Peyer's patch (tissue), 4 donors: Measurements from ENCODE around the gene CFAP54. TPM values are rescaled to one million over a fixed set of nuclear protein-coding genes. Genes with fewer than 3 reads are reported as not detected.

Experiments used
- DNase-seq, 3 donors: peaks; one replicate each; pipeline ENCODE4 v3.0.0-alpha.2; 2017 to 2019
- H3K27ac ChIP-seq, 4 donors: fragments of 200-600 bp; sonication (generic); one replicate each; pipeline ENCODE4 v1.5.1; 2016 to 2019
- H3K27me3 ChIP-seq, 2 donors: fragments of 200-600 bp; sonication (generic); one replicate each; pipeline ENCODE4 v1.5.1; 2019
- H3K36me3 ChIP-seq, 3 donors: fragments of 200-600 bp; sonication (generic); one replicate each; pipeline ENCODE4 v1.5.1; 2016 to 2019
- H3K4me1 ChIP-seq, 4 donors: fragments of 200-600 bp; sonication (generic); one replicate each; pipeline ENCODE4 v1.5.1; 2016 to 2019
- H3K4me3 ChIP-seq, 4 donors: fragments of 200-600 bp; sonication (generic); 1 replicate in 3 of 4; 2 replicates in 1 of 4; pipeline ENCODE4 v1.5.1; 2016 to 2019; ENCODE audit warnings: mild to moderate bottlenecking in 1 of 4
- H3K9me3 ChIP-seq, 4 donors: fragments of 200-600 bp; sonication (generic); one replicate each; pipeline ENCODE4 v1.5.1; 2016 to 2019; ENCODE audit warnings: mild to moderate bottlenecking in 1 of 4
- CTCF ChIP-seq, 6 experiments: fragments of 450-650 bp in 4 of 6; fragments of 200-600 bp in 2 of 6; sonication (generic) in 1 of 6; IDR thresholded peaks; one replicate each; pipeline ENCODE4 v1.5.1; 2017 to 2019; ENCODE audit warnings: antibody characterized with exemption in 6 of 6, mild to moderate bottlenecking in 3 of 6, moderate library complexity in 1 of 6
- POLR2A ChIP-seq, 2 donors: fragments of 450-650 bp; IDR thresholded peaks; one replicate each; pipeline ENCODE4 v1.5.1; 2017; ENCODE audit warnings: antibody characterized with exemption in 2 of 2, mild to moderate bottlenecking in 2 of 2, moderate library complexity in 2 of 2
- total RNA-seq, 4 donors: library from RNA; depleted of rRNA; stranded (reverse); fragments of >200 nt; gene quantifications; one replicate each; pipeline ENCODE4 v1.1.0, GENCODE V29; 2016

Gene CFAP54
- total RNA-seq, 4 donors from 2014 or later: 0.80 to 2.7 (median 0.83) TPM; not detected in 1

- no peak overlapping the region for H3K27ac ChIP-seq
- no peak for DNase-seq
- TF ChIP-seq CTCF (IDR thresholded peaks at IDR 0.05) (no peak), POLR2A (IDR thresholded peaks at IDR 0.05) (no peak)
- no peaks in the 10 kb centered on the region for H3K4me1 ChIP-seq
- H3K9me3 ChIP-seq: no peaks in the 10 kb centered on the region
- no peaks in the 10 kb centered on the region for H3K36me3 ChIP-seq
- no peaks in the 10 kb centered on the region for H3K27me3 ChIP-seq
- no peak overlapping the region for H3K4me3 ChIP-seq
Measured at GRCh38 chr12:96471368-96472050, 17.9 kb upstream of the CFAP54 start.

- H3K27me3 ChIP-seq: no peaks in the 10 kb centered on the region
- DNase-seq: no peak
- H3K4me1 ChIP-seq: no peaks in the 10 kb centered on the region
- no peaks in the 10 kb centered on the region for H3K9me3 ChIP-seq
- TF ChIP-seq CTCF (IDR thresholded peaks at IDR 0.05): no peak
- TF ChIP-seq POLR2A (IDR thresholded peaks at IDR 0.05): no peak
- no peak overlapping the region for H3K27ac ChIP-seq
- H3K36me3 ChIP-seq: no peaks in the 10 kb centered on the region
- no peak overlapping the region for H3K4me3 ChIP-seq
Measured at GRCh38 chr12:96472384-96472783, 17.0 kb upstream of the CFAP54 start.

GRCh38 chr12:96473394-96474093 lies 15.8 kb upstream of the CFAP54 start:
- Histone ChIP-seq H3K27me3 (no peaks in the 10 kb centered on the region), H3K27ac (no peak overlapping the region), H3K4me1 (no peaks in the 10 kb centered on the region), H3K9me3 (no peaks in the 10 kb centered on the region), H3K4me3 (no peak overlapping the region), H3K36me3 (no peaks in the 10 kb centered on the region)
- TF ChIP-seq POLR2A (IDR thresholded peaks at IDR 0.05): no peak
- TF ChIP-seq CTCF (IDR thresholded peaks at IDR 0.05): no peak
- DNase-seq: no peak

DNA sequence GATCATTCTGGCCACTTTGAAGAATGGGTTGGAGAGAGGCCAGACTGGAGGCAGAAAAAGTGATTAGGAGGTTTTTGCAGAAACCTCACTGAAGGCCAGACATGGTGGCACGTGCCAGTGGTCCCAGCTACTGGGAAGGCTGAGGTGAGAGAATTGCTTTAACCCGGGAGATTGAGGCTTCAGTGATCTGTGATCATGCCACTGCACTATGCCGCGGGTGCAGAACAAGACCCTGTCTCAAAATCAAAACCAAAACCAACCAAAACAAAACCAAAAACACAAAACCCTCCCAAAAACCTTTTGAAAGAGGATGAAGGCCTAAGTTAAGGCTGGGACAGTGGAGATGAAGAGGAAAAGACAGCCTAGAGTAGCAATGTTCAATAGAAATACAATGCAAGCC lies 15.2 kb upstream of the CFAP54 start:
- DNase-seq: no peak
- TF ChIP-seq CTCF (IDR thresholded peaks at IDR 0.05) (no peak), POLR2A (IDR thresholded peaks at IDR 0.05) (no peak)

GRCh38 chr12:96478011-96478410 lies 11.4 kb upstream of the CFAP54 start:
- H3K9me3 ChIP-seq: no peaks in the 10 kb centered on the region
- no peak for TF ChIP-seq CTCF (IDR thresholded peaks at IDR 0.05)
- TF ChIP-seq POLR2A (IDR thresholded peaks at IDR 0.05): no peak
- no peak overlapping the region for H3K27ac ChIP-seq
- H3K27me3 ChIP-seq: no peaks in the 10 kb centered on the region
- H3K4me1 ChIP-seq: no peaks in the 10 kb centered on the region
- no peak for DNase-seq
- no peak overlapping the region for H3K4me3 ChIP-seq
- no peaks in the 10 kb centered on the region for H3K36me3 ChIP-seq

More for the DNA sequence above, 15.2 kb upstream of the CFAP54 start:
- no peaks in the 10 kb centered on the region for H3K27me3 ChIP-seq
- no peak overlapping the region for H3K4me3 ChIP-seq
- no peak overlapping the region for H3K27ac ChIP-seq
- no peaks in the 10 kb centered on the region for H3K9me3 ChIP-seq
- no peaks in the 10 kb centered on the region for H3K36me3 ChIP-seq
- H3K4me1 ChIP-seq: no peaks in the 10 kb centered on the region
